HepG2 (cell line): Measurements from ENCODE around the gene PLPP3. TPM values are rescaled to one million over a fixed set of nuclear protein-coding genes. Genes with fewer than 3 reads are reported as not detected.

Experiments
- ATF1 ChIP-seq: IDR thresholded peaks from 2 replicates; pipeline ENCODE4 v1.6.1; 2016; ENCODE audit warnings: mild to moderate bottlenecking, control low read depth
- CBX5 ChIP-seq: sonication (generic); formaldehyde crosslinking; IDR thresholded peaks from 2 replicates; pipeline ENCODE4 v1.4.0; 2020; ENCODE audit warnings: missing genetic modification reagents, borderline replicate concordance
- GATA4 ChIP-seq: sonication (generic); IDR thresholded peaks from 2 replicates; pipeline ENCODE4 v1.6.1; 2016; ENCODE audit warnings: antibody characterized with exemption, low read depth, borderline replicate concordance
- HNRNPLL ChIP-seq: fragments of 200-400 bp; formaldehyde crosslinking; IDR thresholded peaks from 2 replicates; pipeline ENCODE4 v1.6.1; 2017; ENCODE audit warnings: mild to moderate bottlenecking, low read depth, low read length; ENCODE audit not compliant: poor library complexity, severe bottlenecking
- MNT ChIP-seq: fragments of 450-650 bp; IDR thresholded peaks from 2 replicates; pipeline ENCODE4 v1.6.1; 2016
- PAX8 ChIP-seq: sonication (generic); formaldehyde crosslinking; IDR thresholded peaks from 2 replicates; pipeline ENCODE4 v1.8.0; 2022; ENCODE audit warnings: mild to moderate bottlenecking, missing genetic modification reagents, borderline replicate concordance
- PREB ChIP-seq: sonication (generic); formaldehyde crosslinking; IDR thresholded peaks from 2 replicates; pipeline ENCODE4 v1.4.0; 2020; ENCODE audit warnings: missing genetic modification reagents
- SMARCE1 ChIP-seq: fragments of 450-650 bp; IDR thresholded peaks from 2 replicates; pipeline ENCODE4 v1.6.1; 2017; ENCODE audit warnings: borderline replicate concordance
- TFE3 ChIP-seq: IDR thresholded peaks from 2 replicates; pipeline ENCODE4 v1.6.1; 2016
- ZNF138 ChIP-seq: sonication (generic); formaldehyde crosslinking; IDR thresholded peaks from 2 replicates; pipeline ENCODE4 v1.5.0; 2020; ENCODE audit warnings: mild to moderate bottlenecking, low read depth, missing genetic modification reagents
- ZNF143 ChIP-seq: sonication (generic); formaldehyde crosslinking; IDR thresholded peaks from 2 replicates; pipeline ENCODE4 v1.4.0; 2020; ENCODE audit warnings: missing genetic modification reagents
- ZNF160 ChIP-seq: sonication (generic); formaldehyde crosslinking; IDR thresholded peaks from 2 replicates; pipeline ENCODE4 v1.8.0; 2022; ENCODE audit warnings: mild to moderate bottlenecking, inconsistent platforms, missing genetic modification reagents
- ZNF282 ChIP-seq: fragments of 450-650 bp; IDR thresholded peaks from 2 replicates; pipeline ENCODE4 v1.6.1; 2018; ENCODE audit not compliant: partially characterized antibody
- ZNF609 ChIP-seq: sonication (generic); formaldehyde crosslinking; IDR thresholded peaks from 2 replicates; pipeline ENCODE4 v1.4.0; 2020; ENCODE audit warnings: mild to moderate bottlenecking, missing genetic modification reagents, borderline replicate concordance
- polyA plus RNA-seq, 8 experiments: library from polyadenylated mRNA; depleted of rRNA in 3 of 8; stranded (reverse) in 7 of 8; unstranded in 1 of 8; fragments of >200 nt; fragmentation: Illumina TruSeq in 4 of 8; extraction: Trizol in 4 of 8; gene quantifications; 2 replicates each; pipeline versions ENCODE4 v1.2.1 to v1.2.3, GENCODE V29; 2011 to 2016; ENCODE audit warnings: low read depth in 4 of 8, missing spikeins in 1 of 8, mixed read lengths in 1 of 8; ENCODE audit not compliant: insufficient read depth in 1 of 8
- total RNA-seq, 5 experiments: library from RNA; depleted of rRNA; stranded (reverse); fragments of >200 nt; fragmentation: Illumina TruSeq; extraction: Trizol; gene quantifications; 2 replicates each; pipeline ENCODE4 v1.2.3, GENCODE V29; 2016; ENCODE audit warnings: low read depth in 1 of 5

Gene PLPP3
- total and polyA plus RNA-seq, 2 of the 13 experiments (the other 11 are each of a cell fraction or from before 2014, with no cell fraction given): 49.7 to 65.8 TPM

GRCh38 chr1:56578963-56579875 lies at the start of gene PLPP3 (continued):
- TF ChIP-seq MNT: no peak
- no peak for TF ChIP-seq CBX5 (CRISPR knock-in tag)
- peak; percentile 82 for TF ChIP-seq HNRNPLL
- no peak for TF ChIP-seq GATA4
- TF ChIP-seq ATF1: no peak
- TF ChIP-seq ZNF138 (CRISPR knock-in tag): no peak
- TF ChIP-seq SMARCE1: no peak
- no peak for TF ChIP-seq PREB (CRISPR knock-in tag)
- TF ChIP-seq ZNF609: no peak
- TF ChIP-seq ZNF160: no peak
- no peak for TF ChIP-seq PAX8 (CRISPR knock-in tag)
- TF ChIP-seq ZNF282: no peak
- TF ChIP-seq ZNF143 (CRISPR knock-in tag): no peak
- no peak; the same call in 1 of the 2 replicates for TF ChIP-seq TFE3 (CRISPR knock-in tag)
